Measurements from ENCODE around the gene KLRC4. TPM values are rescaled to one million over a fixed set of nuclear protein-coding genes. Genes with fewer than 3 reads are reported as not detected.
"Not testable (repeated sequence)": the region's sequence is repeated elsewhere in the genome, so short reads cannot be mapped to it uniquely, and the experiment has no call there.

KLRC4 gene
- total and polyA plus RNA-seq, 7 donors, result 0.23 TPM; not detected in 6

GRCh38 chr12:10404798-10405197 lies 4.8 kb downstream of the KLRC4 start:
- Histone ChIP-seq H3K36me3 (ENCODE audit: insufficient read depth in 1 of 2, low read depth in 1 of 2) (no peaks in the 10 kb centered on the region), H3K9me3 (peaks cover 11% of the 10 kb centered on the region), H3K4me3 (no peak overlapping the region), H3K4me1 (no peaks in the 10 kb centered on the region), H3K27me3 (ENCODE audit: insufficient read depth in 3 of 3, low read length in 2 of 3) (no peaks in the 10 kb centered on the region), H3K27ac (no peak overlapping the region)
- intact Hi-C loops (cut with DNase I), result no loop called here
- ATAC-seq (no peak), DNase-seq (no peak)
- no peak for TF ChIP-seq CTCF (IDR thresholded peaks at IDR 0.05)

GRCh38 chr12:10400829-10401228 lies 8.7 kb downstream of the KLRC4 start:
- ATAC-seq, result no peak
- Histone ChIP-seq H3K4me1 (no peaks in the 10 kb centered on the region), H3K4me3 (no peak overlapping the region), H3K36me3 (ENCODE audit: insufficient read depth in 1 of 2, low read depth in 1 of 2) (no peaks in the 10 kb centered on the region), H3K9me3 (peaks cover 11% of the 10 kb centered on the region), H3K27ac (no peak overlapping the region), H3K27me3 (ENCODE audit: insufficient read depth in 3 of 3, low read length in 2 of 3) (no peaks in the 10 kb centered on the region)
- TF ChIP-seq CTCF (IDR thresholded peaks at IDR 0.05), result no peak
- no peak for DNase-seq
- intact Hi-C loops (cut with DNase I), result no loop called here

- intact Hi-C loops (cut with DNase I), result no loop called here
- no peak for TF ChIP-seq CTCF (IDR thresholded peaks at IDR 0.05)
- Histone ChIP-seq H3K27me3 (ENCODE audit: insufficient read depth in 3 of 3, low read length in 2 of 3) (no peaks in the 10 kb centered on the region), H3K27ac (no peak overlapping the region), H3K4me3 (no peak overlapping the region), H3K9me3 (no peaks in the 10 kb centered on the region), H3K4me1 (no peaks in the 10 kb centered on the region), H3K36me3 (ENCODE audit: insufficient read depth in 1 of 2, low read depth in 1 of 2) (no peaks in the 10 kb centered on the region)
- DNase-seq (no peak), ATAC-seq (no peak)
- 63 to 83% (median 75%) methylated on average over 2 of the region's 2 CpGs for WGBS, 3 donors
Measured at GRCh38 chr12:10398168-10398567, 11.4 kb downstream of the KLRC4 start.

- TF ChIP-seq CTCF (IDR thresholded peaks at IDR 0.05), result no peak
- no peak for DNase-seq
- Histone ChIP-seq H3K4me3 (no peak overlapping the region), H3K9me3 (no peaks in the 10 kb centered on the region), H3K36me3 (ENCODE audit: insufficient read depth in 1 of 2, low read depth in 1 of 2) (no peaks in the 10 kb centered on the region), H3K4me1 (no peaks in the 10 kb centered on the region), H3K27ac (no peak overlapping the region), H3K27me3 (ENCODE audit: insufficient read depth in 3 of 3, low read length in 2 of 3) (no peaks in the 10 kb centered on the region)
- intact Hi-C loops (cut with DNase I), result no loop called here
- 38 to 72% (median 55%) methylated on average over 2 of the region's 2 CpGs for WGBS, 3 donors
- no peak for ATAC-seq
Measured at GRCh38 chr12:10397296-10397695, 12.3 kb downstream of the KLRC4 start.

GRCh38 chr12:10396176-10396575 lies 13.4 kb downstream of the KLRC4 start:
- H3K36me3 ChIP-seq (ENCODE audit: insufficient read depth in 1 of 2, low read depth in 1 of 2); H3K9me3 ChIP-seq; DNase-seq; H3K4me1 ChIP-seq; intact Hi-C loops (cut with DNase I); H3K27me3 ChIP-seq (ENCODE audit: insufficient read depth in 3 of 3, low read length in 2 of 3): not testable (repeated sequence)
- peak overlapping the region; percentile 34 for H3K27ac ChIP-seq
- peak overlapping the region; percentile 12 for H3K4me3 ChIP-seq
- 67 to 85% (median 77%) methylated on average over 15 of the region's 15 CpGs for WGBS, 3 donors
- peak in 1 of 4 donors; percentile 21 for ATAC-seq
